ENCODE measurements around the gene COG5.

The COG5 gene

DNA sequence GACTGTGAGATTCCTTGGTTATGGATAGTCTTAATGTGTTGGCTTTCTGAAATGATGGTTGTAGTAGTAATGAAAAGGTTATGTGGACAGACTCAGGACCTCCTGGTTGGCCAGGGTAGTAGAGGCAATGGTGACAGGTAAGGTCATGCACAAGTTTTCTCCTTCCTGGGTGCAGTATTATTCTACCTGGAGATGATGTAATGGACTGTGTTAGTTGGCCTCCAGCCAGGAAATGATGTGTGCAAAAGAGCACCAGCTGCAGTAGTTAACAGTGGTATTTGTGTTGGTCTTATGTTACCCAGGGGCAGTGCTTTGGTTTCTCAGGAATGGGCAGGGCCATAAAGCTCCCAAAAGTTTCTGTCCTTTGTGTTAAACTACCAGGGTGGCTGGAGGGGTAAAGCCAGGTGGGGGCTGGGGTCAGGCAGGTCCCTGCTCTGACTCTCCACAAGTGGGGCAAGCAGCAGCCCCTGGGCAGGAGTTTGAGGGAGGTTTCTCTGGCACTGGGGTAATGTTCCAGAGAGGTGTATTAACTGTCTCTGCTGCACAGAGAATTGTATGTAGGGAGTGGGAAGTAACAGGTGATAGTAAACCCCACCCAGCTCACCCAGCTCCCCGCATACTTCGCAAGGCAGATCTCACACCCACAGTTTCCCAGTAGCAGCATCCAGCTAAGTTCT lies 57.6 kb downstream of the COG5 start:
- DNase-seq (ENCODE audit: low spot score): no peak

DNA sequence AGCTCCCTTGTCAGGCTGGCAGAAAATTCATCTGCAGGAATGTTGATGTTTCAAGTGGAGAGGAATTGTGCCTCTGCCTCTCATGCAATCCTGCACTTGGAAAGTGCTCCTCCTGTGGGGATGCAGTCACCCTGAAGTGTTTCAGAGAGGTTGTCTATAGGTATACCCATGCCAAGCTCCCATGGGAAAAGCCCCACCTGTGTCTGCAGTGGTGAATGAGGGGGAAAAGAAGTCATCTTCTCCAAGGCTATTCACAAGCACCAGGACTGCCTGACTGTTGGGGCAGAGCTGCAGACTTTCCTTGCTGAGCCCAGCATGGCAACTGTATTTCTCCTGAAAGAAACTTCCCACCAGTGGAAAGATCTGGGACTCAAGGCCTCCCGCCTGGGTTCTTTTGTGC lies 58.4 kb downstream of the COG5 start:
- DNase-seq (ENCODE audit: low spot score): no peak

- no peak for DNase-seq (ENCODE audit: low spot score)
Measured at GRCh38 chr7:107503687-107504086, 60.0 kb downstream of the COG5 start.

- no peak for DNase-seq (ENCODE audit: low spot score)
Measured at GRCh38 chr7:107502797-107503196, 60.9 kb downstream of the COG5 start.

DNA sequence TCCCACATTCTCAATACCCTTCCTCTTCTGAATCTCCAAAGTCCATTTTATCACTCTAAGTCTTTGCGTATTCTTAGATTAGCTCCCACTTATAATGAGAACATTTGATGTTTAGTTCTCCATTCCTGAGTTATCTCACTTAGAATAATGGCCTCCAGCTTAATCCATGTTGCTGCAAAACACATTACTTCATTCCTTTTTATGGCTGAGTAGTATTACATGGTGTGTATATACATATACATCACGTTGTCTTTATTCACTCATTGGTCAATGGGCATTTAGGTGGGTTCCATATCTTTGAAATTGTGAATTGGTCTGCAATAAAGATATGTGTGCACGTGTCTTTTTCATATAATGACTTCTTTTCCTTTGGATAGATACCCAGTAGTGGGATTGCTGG lies 61.6 kb downstream of the COG5 start:
- DNase-seq (ENCODE audit: low spot score): no peak

GRCh38 chr7:107501593-107501992 lies 62.1 kb downstream of the COG5 start:
- peak; percentile 14 for DNase-seq (ENCODE audit: low spot score)

GRCh38 chr7:107499731-107500130 lies 64.0 kb downstream of the COG5 start:
- no peak for DNase-seq (ENCODE audit: low spot score)

- no peak for DNase-seq (ENCODE audit: low spot score)
Measured at GRCh38 chr7:107495516-107495915, 68.2 kb downstream of the COG5 start.

DNA sequence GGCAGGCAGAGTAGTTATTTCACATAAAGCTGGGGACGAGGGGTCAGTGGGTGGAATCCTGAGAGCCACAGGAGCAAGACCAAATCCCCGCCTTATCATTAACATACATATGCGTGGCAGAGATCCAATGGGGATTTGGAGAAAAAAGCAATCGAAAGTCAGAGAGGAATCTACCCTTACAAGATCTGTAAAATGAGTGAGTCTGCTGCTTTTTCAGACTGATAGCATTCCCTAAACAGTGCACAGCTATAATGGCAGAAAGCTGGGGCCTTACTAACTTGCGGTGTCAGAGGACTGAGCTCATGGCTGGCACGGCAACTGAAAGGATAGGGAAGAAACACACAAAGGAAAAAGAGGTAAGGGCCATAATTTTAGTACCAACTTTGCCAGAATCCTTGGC lies 68.8 kb downstream of the COG5 start:
- DNase-seq (ENCODE audit: low spot score): no peak

GRCh38 chr7:107494315-107494751 lies 69.4 kb downstream of the COG5 start:
- no peak for DNase-seq (ENCODE audit: low spot score)

DNA sequence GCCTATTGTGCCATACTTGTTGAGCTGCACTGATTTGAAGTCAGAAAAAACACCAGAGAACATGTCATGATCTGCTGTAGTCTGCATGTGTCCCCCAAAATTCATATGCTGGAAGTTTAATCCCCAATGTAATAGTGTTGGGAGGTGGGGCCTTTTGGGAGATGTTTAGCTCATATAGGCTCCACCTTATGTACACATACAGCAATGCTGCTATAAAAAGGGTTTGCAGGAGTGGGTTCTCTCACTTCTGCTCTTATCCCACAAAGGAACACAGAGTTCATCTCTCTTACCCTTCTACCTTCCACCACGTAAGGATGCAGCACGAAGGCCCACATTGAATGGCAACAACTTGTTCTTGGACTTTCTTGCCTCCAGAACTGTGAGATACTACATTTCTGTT lies 70.8 kb downstream of the COG5 start:
- DNase-seq (ENCODE audit: low spot score): no peak

DNA sequence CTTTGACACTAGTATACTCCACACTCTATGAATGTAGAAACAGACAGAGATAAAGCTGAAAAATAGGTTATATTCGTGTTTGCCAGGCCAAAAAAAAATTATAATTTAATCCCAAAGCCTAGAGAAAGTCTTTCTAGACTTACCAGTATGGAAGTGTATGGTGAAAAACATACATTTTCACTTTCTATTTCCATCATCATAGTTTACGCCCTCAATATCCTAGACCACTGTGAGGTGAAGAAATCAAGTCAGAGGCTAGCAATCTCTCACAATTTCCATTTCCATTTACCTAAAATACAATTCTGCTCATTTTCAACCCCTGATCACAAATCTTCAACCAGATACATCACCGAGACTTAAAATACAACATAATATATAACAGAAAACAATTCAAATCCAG lies 77.7 kb downstream of the COG5 start:
- no peak for DNase-seq (ENCODE audit: low spot score)

GRCh38 chr7:107482571-107482970 lies 81.1 kb downstream of the COG5 start:
- no peak for DNase-seq (ENCODE audit: low spot score)

GRCh38 chr7:107480932-107481331 lies 82.8 kb downstream of the COG5 start:
- no peak for DNase-seq (ENCODE audit: low spot score)

- DNase-seq (ENCODE audit: low spot score): no peak
Measured at GRCh38 chr7:107479303-107479702, 84.4 kb downstream of the COG5 start.

DNA sequence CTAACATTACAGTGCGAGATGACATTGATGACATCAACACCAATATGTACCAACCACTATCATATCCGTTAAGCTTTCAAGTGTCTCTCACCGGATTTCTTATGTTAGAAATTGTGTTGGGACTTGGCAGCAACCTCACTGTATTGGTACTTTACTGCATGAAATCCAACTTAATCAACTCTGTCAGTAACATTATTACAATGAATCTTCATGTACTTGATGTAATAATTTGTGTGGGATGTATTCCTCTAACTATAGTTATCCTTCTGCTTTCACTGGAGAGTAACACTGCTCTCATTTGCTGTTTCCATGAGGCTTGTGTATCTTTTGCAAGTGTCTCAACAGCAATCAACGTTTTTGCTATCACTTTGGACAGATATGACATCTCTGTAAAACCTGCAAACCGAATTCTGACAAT lies 89.6 kb downstream of the COG5 start:
- no peak for DNase-seq (ENCODE audit: low spot score)

DNA sequence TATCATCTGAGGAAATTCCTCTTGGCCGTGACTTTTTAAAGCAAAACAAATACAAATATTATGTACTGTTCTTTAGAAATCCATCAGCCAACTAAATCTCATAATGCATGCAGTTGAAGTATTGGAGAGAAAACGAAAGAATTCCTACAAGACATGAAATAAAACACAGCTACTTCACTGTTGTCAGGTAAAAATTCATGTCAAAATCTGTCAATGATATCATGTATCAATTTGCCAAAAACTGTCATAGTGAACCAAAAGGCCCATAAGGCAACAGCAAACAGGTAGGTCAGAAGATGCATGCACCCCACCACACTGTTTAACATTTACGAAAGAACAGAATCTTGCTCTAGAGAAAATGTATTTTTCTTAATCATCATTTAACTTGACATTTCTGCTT lies 91.6 kb downstream of the COG5 start:
- no peak for DNase-seq (ENCODE audit: low spot score)

DNA sequence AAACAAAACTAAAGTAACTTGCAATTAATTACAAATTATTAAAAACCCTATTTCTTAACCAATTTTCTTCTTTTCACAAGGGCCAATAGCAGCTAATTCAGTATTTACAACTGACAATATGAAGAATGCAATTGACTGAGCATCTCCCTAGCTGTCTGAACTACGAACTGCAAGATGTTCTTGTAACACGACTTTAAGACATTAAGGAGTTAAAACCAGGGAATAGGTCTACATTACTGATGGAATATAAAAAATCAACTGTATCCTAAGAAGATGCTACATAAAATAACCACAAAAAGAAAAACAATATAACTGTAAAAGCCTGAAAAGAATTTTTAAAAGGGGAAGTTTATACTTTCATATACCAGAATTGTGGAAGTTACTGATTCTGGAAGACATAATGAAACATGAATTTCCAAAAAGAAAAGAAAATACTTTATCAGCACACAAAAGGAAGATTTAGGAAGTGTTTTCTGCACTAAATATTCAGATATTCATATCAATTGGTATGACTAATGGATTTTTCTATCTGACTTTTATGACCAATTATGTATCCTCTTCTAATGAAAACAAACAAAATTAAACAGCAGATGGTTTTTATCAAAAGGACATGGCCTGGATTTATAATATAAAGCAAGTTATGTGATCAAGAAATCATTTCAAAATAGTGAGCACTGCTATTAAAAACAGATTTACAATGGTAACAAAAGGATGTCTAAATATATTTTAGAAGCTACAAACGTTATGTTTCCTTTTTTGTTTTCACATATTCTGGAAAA lies 92.2 kb downstream of the COG5 start:
- DNase-seq (ENCODE audit: low spot score): no peak

- no peak for DNase-seq (ENCODE audit: low spot score)
Measured at GRCh38 chr7:107469929-107470328, 93.8 kb downstream of the COG5 start, which contains the start of gene GPR22. Gene GPR22, plus strand, starts transcription at chr7:107470057. Its CDS starts 4,004 bp downstream, at chr7:107474061.

DNA sequence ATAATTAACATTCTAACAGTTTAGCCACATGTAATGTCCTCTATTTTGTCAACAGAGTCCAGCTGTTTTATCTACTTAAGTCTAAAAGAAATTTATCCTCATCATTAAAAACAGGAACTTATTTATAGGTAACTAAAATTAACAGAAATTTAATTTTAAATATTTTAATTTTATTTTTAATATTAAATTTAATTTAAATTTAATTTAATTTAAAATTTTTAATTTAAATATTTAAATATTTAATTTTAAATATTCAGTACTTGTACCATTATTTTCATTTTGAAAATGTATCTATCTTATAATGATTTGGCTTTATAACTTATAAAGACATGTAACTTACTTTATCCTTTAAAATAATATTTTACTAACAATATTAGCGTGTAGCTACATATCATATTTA lies 94.9 kb downstream of the COG5 start:
- DNase-seq (ENCODE audit: low spot score): no peak

- DNase-seq (ENCODE audit: low spot score): no peak
Measured at GRCh38 chr7:107467972-107468371, 95.7 kb downstream of the COG5 start.

DNA sequence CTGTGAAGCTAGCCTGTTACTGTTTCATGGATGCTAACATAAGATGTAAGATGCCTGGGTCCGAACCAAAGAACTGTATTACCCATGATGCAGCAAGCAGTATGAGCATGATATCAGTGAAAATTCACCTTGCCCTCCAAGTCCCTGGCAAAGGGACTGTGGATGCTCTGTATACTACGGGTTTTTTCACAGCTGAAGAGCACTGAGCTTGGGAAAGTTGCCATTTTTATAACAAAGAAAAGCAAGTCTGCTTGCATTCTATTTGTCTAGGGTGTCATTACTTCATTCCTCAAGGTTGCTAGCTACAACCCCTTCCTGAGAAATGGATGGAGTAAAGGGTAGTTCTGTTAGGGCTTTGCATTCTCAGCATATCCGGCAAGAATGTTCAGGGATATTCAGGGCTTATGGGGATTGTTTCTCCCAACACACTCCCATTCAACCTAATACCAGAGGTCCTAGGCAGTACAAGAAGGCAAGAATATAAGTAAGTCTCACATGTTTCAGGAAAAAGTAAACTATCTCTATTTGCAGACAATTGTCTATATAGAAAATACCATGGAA lies 99.0 kb downstream of the COG5 start:
- DNase-seq (ENCODE audit: low spot score): no peak
